IMR-90 (cell line): ENCODE results near the gene MAMDC4.

ENCODE experiments used
- BHLHE40 ChIP-seq: fragments of 150-350 bp; IDR thresholded peaks from 2 replicates; pipeline ENCODE4 v1.6.1; 2016; ENCODE audit warnings: mild to moderate bottlenecking, low read depth, low read length
- FOS ChIP-seq: fragments of 150-350 bp; IDR thresholded peaks from 2 replicates; pipeline ENCODE4 v1.6.1; 2016; ENCODE audit warnings: low read depth, low read length
- MAZ ChIP-seq: IDR thresholded peaks from 2 replicates; pipeline ENCODE4 v1.6.1; 2012; ENCODE audit warnings: low read depth, mild to moderate bottlenecking, low read length, improper control_type of control experiment, moderate library complexity, borderline replicate concordance
- MXI1 ChIP-seq: IDR thresholded peaks from 2 replicates; pipeline ENCODE4 v1.6.1; 2012; ENCODE audit warnings: low read depth, mild to moderate bottlenecking, low read length, moderate library complexity, borderline replicate concordance
- NFE2L2 ChIP-seq: fragments of 150-350 bp; IDR thresholded peaks from 2 replicates; pipeline ENCODE4 v1.6.1; 2016; ENCODE audit warnings: low read depth, mild to moderate bottlenecking, low read length
- POLR2A ChIP-seq: IDR thresholded peaks from 2 replicates; pipeline ENCODE4 v1.6.1; 2012; ENCODE audit warnings: mild to moderate bottlenecking, low read depth, low read length
- SMC3 ChIP-seq: fragments of 150-350 bp; IDR thresholded peaks from 2 replicates; pipeline ENCODE4 v1.6.1; 2016; ENCODE audit warnings: low read depth, mild to moderate bottlenecking, antibody characterized with exemption, low read length, moderate library complexity
- USF2 ChIP-seq: fragments of 150-350 bp; IDR thresholded peaks from 2 replicates; pipeline ENCODE4 v1.6.1; 2017; ENCODE audit warnings: mild to moderate bottlenecking, antibody characterized with exemption, low read length, low read depth
- TF ChIP-seq, protein P1 (sequence below): conservative IDR thresholded peaks from 2 replicates; pipeline ENCODE4 v1.5.1; 2012; ENCODE audit warnings: mild to moderate bottlenecking, low read depth, low read length, improper control_type of control experiment

- TF ChIP-seq, protein P1, sequence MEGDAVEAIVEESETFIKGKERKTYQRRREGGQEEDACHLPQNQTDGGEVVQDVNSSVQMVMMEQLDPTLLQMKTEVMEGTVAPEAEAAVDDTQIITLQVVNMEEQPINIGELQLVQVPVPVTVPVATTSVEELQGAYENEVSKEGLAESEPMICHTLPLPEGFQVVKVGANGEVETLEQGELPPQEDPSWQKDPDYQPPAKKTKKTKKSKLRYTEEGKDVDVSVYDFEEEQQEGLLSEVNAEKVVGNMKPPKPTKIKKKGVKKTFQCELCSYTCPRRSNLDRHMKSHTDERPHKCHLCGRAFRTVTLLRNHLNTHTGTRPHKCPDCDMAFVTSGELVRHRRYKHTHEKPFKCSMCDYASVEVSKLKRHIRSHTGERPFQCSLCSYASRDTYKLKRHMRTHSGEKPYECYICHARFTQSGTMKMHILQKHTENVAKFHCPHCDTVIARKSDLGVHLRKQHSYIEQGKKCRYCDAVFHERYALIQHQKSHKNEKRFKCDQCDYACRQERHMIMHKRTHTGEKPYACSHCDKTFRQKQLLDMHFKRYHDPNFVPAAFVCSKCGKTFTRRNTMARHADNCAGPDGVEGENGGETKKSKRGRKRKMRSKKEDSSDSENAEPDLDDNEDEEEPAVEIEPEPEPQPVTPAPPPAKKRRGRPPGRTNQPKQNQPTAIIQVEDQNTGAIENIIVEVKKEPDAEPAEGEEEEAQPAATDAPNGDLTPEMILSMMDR, result no peak
- TF ChIP-seq POLR2A, result no peak
- no peak for TF ChIP-seq MAZ
- no peak for TF ChIP-seq BHLHE40
- no peak for TF ChIP-seq USF2
- TF ChIP-seq MXI1, result no peak
- TF ChIP-seq SMC3, result no peak
- no peak for TF ChIP-seq FOS
- no peak for TF ChIP-seq NFE2L2
Measured at GRCh38 chr9:136876476-136876875, 24.3 kb downstream of the MAMDC4 start.
